ENCODE results near the gene KRTAP26-1. TPM values are rescaled to one million over a fixed set of nuclear protein-coding genes. Genes with fewer than 3 reads are reported as not detected.

Gene KRTAP26-1
- total RNA-seq, 1 donor from 2014 or later, result not detected

GRCh38 chr21:30345014-30345413, 24.9 kb upstream of the KRTAP26-1 start:
- no peak for FAIRE-seq

GRCh38 chr21:30340714-30341573, 20.8 kb upstream of the KRTAP26-1 start:
- H3K4me2 ChIP-seq (ENCODE audit: low read length), result no peak overlapping the region
- H3K9me3 ChIP-seq (ENCODE audit: insufficient read depth, low read depth, low read length), result no peaks in the 10 kb centered on the region
- Mint-ChIP-seq H3K4me1 (ENCODE audit: low read depth, unreplicated experiment) (peaks cover 13% of the 10 kb centered on the region), H3K4me3 (ENCODE audit: unreplicated experiment) (no peak overlapping the region), H3K27me3 (ENCODE audit: low read depth, unreplicated experiment) (no peaks in the 10 kb centered on the region), H3K36me3 (ENCODE audit: low read depth, unreplicated experiment) (no peaks in the 10 kb centered on the region), H3K9me3 (ENCODE audit: unreplicated experiment) (no peaks in the 10 kb centered on the region), H3K27ac (ENCODE audit: unreplicated experiment) (no peak overlapping the region)
- no peak overlapping the region for H3K27ac ChIP-seq (ENCODE audit: low read depth, low read length)
- TF ChIP-seq CTCF (IDR thresholded peaks at IDR 0.05; ENCODE audit: insufficient read depth, low read depth, low read length), result peak; percentile 93
- TF ChIP-seq EZH2 (IDR thresholded peaks at IDR 0.05; ENCODE audit: insufficient read depth, low read length), result no peak
- DNase-seq (ENCODE audit: low read depth), result no peak
- FAIRE-seq, result no peak
- H4K20me1 ChIP-seq (ENCODE audit: insufficient read depth, low read length), result no peaks in the 10 kb centered on the region
- H3K27me3 ChIP-seq (ENCODE audit: insufficient read depth, low read length), result no peaks in the 10 kb centered on the region
- no peaks in the 10 kb centered on the region for H3K4me1 ChIP-seq (ENCODE audit: insufficient read depth, low read length)
- no peak overlapping the region for H2AFZ ChIP-seq (ENCODE audit: low read depth, low read length)
- H3K79me2 ChIP-seq (ENCODE audit: insufficient read depth, low read length), result no peaks in the 10 kb centered on the region
- no peak overlapping the region for H3K9ac ChIP-seq (ENCODE audit: low read length)
- H3K36me3 ChIP-seq (ENCODE audit: insufficient read depth, low read length), result no peaks in the 10 kb centered on the region
- H3K4me3 ChIP-seq (ENCODE audit: insufficient read depth, low read depth, low read length), result no peak overlapping the region

More at GRCh38 chr21:30345014-30345413, 24.9 kb upstream of the KRTAP26-1 start:
- H3K27ac ChIP-seq (ENCODE audit: low read depth, low read length), result no peak overlapping the region
- no peaks in the 10 kb centered on the region for H3K9me3 ChIP-seq (ENCODE audit: insufficient read depth, low read depth, low read length)
- H3K36me3 ChIP-seq (ENCODE audit: insufficient read depth, low read length), result no peaks in the 10 kb centered on the region
- H4K20me1 ChIP-seq (ENCODE audit: insufficient read depth, low read length), result no peaks in the 10 kb centered on the region
- no peak for TF ChIP-seq CTCF (IDR thresholded peaks at IDR 0.05; ENCODE audit: insufficient read depth, low read depth, low read length)
- TF ChIP-seq EZH2 (IDR thresholded peaks at IDR 0.05; ENCODE audit: insufficient read depth, low read length), result no peak
- DNase-seq (ENCODE audit: low read depth), result no peak
- no peak overlapping the region for H2AFZ ChIP-seq (ENCODE audit: low read depth, low read length)
- H3K27ac Mint-ChIP-seq (ENCODE audit: unreplicated experiment), result no peak overlapping the region
- H3K4me3 ChIP-seq (ENCODE audit: insufficient read depth, low read depth, low read length), result no peak overlapping the region
- H3K4me2 ChIP-seq (ENCODE audit: low read length), result no peak overlapping the region
- H3K4me1 ChIP-seq (ENCODE audit: insufficient read depth, low read length), result no peaks in the 10 kb centered on the region
- H3K4me3 Mint-ChIP-seq (ENCODE audit: unreplicated experiment), result no peak overlapping the region
- H3K27me3 Mint-ChIP-seq (ENCODE audit: low read depth, unreplicated experiment), result no peaks in the 10 kb centered on the region
- no peaks in the 10 kb centered on the region for H3K79me2 ChIP-seq (ENCODE audit: insufficient read depth, low read length)
- no peak overlapping the region for H3K9ac ChIP-seq (ENCODE audit: low read length)
- peaks cover 1% of the 10 kb centered on the region for H3K4me1 Mint-ChIP-seq (ENCODE audit: low read depth, unreplicated experiment)
- H3K36me3 Mint-ChIP-seq (ENCODE audit: low read depth, unreplicated experiment), result no peaks in the 10 kb centered on the region
- H3K9me3 Mint-ChIP-seq (ENCODE audit: unreplicated experiment), result no peaks in the 10 kb centered on the region
- no peaks in the 10 kb centered on the region for H3K27me3 ChIP-seq (ENCODE audit: insufficient read depth, low read length)

- Histone ChIP-seq H3K27ac (ENCODE audit: low read depth, low read length) (no peak overlapping the region), H3K9me3 (ENCODE audit: insufficient read depth, low read depth, low read length) (peaks cover 4% of the 10 kb centered on the region), H3K4me3 (ENCODE audit: insufficient read depth, low read depth, low read length) (no peak overlapping the region), H3K4me1 (ENCODE audit: insufficient read depth, low read length) (no peaks in the 10 kb centered on the region), H3K79me2 (ENCODE audit: insufficient read depth, low read length) (no peaks in the 10 kb centered on the region), H4K20me1 (ENCODE audit: insufficient read depth, low read length) (no peaks in the 10 kb centered on the region), H3K27me3 (ENCODE audit: insufficient read depth, low read length) (no peaks in the 10 kb centered on the region), H3K9ac (ENCODE audit: low read length) (no peak overlapping the region), H3K36me3 (ENCODE audit: insufficient read depth, low read length) (no peaks in the 10 kb centered on the region), H2AFZ (ENCODE audit: low read depth, low read length) (no peak overlapping the region), H3K4me2 (ENCODE audit: low read length) (no peak overlapping the region)
- DNase-seq (ENCODE audit: low read depth) (no peak), FAIRE-seq (no peak)
- Mint-ChIP-seq H3K36me3 (ENCODE audit: low read depth, unreplicated experiment) (no peaks in the 10 kb centered on the region), H3K4me3 (ENCODE audit: unreplicated experiment) (no peak overlapping the region), H3K9me3 (ENCODE audit: unreplicated experiment) (no peaks in the 10 kb centered on the region), H3K27me3 (ENCODE audit: low read depth, unreplicated experiment) (no peaks in the 10 kb centered on the region), H3K27ac (ENCODE audit: unreplicated experiment) (no peak overlapping the region), H3K4me1 (ENCODE audit: low read depth, unreplicated experiment) (peaks cover 16% of the 10 kb centered on the region)
- no peak for TF ChIP-seq CTCF (IDR thresholded peaks at IDR 0.05; ENCODE audit: insufficient read depth, low read depth, low read length)
- TF ChIP-seq EZH2 (IDR thresholded peaks at IDR 0.05; ENCODE audit: insufficient read depth, low read length), result no peak
Measured at GRCh38 chr21:30338717-30339116, 18.6 kb upstream of the KRTAP26-1 start.
